ENCODE data around the gene PLEKHA7.

The PLEKHA7 gene

DNA sequence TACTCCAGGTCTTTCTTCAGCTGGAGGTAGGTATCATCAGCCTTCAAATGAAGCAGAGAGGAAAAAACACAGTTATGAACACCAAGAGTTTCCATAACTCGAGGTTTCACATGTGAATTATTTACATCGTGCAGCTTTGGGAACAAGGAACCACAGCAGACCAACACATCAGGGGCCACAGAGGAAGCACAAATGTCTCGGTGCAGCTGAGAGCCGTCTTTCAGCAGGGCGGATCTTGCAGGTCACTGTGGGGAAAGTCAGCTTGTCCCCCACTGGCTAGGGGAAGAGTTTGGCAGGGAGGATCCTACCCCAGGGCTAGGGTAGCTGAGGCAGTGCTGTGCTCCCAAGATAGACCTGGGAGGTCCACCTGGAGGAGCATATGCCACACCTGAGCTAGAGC, 201.1 kb downstream of the PLEKHA7 start:
- DNase-seq (ENCODE audit: low spot score), result no peak

DNA sequence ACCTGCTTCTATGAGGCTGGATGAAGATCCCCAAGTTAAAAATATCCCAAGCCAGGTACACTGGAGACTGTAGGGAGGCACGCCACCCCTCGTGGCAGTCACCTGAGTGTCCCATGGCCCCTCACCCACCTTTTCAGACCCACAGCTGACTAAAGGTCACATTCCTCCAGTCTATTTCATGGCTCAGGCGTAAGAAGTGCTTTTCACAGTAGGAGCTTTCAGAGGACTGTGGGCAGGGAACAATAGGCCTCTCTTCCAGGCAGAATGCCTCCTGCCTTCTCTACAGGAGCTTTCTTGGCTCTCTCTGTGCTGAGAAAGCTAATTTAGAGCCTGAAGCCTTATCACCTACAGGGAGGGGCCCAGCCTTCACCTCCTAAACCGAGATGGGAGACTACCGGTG, 201.9 kb downstream of the PLEKHA7 start:
- DNase-seq (ENCODE audit: low spot score), result no peak
- TF ChIP-seq, protein P1, sequence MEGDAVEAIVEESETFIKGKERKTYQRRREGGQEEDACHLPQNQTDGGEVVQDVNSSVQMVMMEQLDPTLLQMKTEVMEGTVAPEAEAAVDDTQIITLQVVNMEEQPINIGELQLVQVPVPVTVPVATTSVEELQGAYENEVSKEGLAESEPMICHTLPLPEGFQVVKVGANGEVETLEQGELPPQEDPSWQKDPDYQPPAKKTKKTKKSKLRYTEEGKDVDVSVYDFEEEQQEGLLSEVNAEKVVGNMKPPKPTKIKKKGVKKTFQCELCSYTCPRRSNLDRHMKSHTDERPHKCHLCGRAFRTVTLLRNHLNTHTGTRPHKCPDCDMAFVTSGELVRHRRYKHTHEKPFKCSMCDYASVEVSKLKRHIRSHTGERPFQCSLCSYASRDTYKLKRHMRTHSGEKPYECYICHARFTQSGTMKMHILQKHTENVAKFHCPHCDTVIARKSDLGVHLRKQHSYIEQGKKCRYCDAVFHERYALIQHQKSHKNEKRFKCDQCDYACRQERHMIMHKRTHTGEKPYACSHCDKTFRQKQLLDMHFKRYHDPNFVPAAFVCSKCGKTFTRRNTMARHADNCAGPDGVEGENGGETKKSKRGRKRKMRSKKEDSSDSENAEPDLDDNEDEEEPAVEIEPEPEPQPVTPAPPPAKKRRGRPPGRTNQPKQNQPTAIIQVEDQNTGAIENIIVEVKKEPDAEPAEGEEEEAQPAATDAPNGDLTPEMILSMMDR (IDR thresholded peaks at IDR 0.05; ENCODE audit: extremely low read depth, missing control alignments), result no peak

More for the DNA sequence above, 201.1 kb downstream of the PLEKHA7 start:
- TF ChIP-seq, protein P1 (IDR thresholded peaks at IDR 0.05; ENCODE audit: extremely low read depth, missing control alignments), result no peak

DNA sequence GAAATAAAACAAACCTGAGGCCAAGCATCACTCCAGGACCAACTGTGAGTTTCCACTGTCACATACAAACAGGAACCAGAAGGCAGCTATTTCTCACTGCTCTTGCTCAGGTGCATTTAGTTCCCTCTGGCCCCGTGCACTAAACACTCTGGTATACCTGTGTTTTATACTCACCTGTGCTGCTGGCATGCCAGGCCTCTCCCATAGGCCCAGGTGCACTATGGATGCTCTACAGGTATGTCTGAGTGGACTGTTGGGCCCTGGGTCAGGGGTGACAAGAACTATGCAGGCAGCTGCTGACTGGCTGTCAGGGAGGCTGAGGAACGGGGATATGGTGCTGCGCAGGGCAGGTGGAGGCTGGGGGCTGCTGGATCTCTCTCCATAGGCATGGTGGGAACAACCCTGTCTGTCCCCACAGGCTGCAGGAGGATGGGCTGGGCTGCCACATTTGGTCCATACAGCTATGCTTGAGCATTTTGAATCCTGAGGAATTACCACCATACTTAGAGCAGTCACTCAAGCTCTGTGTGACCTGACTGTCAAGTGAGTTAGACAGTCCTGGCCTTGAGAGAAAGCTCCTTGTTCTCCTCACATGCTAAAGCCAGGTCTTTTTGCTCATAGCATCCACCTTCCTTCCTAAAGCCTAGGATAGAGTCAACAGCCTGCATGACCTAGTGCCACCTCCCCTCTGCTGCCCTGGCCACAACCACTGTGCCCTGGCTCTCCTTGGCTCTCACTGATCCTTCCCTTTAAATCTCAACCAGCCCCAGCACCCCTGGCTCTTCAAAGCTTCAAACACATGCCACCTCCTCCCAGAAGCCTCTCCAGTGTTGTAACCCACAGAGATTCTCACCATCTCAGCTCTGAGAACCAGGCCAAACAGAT, 202.8 kb downstream of the PLEKHA7 start:
- TF ChIP-seq, protein P1 (IDR thresholded peaks at IDR 0.05; ENCODE audit: extremely low read depth, missing control alignments), result no peak
- DNase-seq (ENCODE audit: low spot score), result no peak

DNA sequence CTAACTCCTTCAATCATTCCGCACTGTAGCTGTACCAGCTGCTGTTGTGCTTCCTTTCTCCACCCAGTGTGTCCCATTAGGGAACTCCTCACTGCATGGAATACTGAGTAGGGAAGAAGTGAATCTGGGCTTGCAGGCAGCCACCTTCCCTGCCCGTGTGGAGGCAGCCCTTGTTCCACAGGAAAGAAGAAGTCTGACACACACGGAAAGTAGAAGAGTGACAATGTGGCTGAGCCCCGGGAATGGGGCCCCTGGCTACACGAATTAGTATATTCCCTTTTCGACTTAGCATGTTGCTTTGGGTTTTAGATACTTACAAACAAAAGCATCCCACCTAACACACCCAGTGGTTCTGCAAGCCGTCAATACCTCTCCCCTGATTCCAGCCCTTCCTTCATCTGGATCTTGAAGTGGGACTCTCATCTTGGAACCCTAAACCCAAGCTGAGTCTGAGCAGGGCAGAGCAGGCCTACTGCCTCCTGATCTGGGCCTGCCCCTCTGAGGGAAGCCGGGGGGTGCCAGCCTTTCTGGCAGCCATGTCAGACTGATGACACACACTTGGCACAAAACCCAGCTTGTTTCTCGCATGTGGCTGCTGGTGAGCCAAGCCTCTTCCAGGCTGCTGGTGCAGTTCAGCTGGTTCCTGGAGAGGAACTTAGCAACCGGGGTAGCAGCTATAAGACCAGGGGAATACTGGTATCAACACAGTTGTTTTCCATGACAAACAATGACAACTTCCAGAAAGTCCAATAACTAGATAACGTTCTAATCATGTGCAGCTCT, 204.1 kb downstream of the PLEKHA7 start:
- DNase-seq (ENCODE audit: low spot score), result no peak
- TF ChIP-seq, protein P1 (IDR thresholded peaks at IDR 0.05; ENCODE audit: extremely low read depth, missing control alignments), result no peak

DNA sequence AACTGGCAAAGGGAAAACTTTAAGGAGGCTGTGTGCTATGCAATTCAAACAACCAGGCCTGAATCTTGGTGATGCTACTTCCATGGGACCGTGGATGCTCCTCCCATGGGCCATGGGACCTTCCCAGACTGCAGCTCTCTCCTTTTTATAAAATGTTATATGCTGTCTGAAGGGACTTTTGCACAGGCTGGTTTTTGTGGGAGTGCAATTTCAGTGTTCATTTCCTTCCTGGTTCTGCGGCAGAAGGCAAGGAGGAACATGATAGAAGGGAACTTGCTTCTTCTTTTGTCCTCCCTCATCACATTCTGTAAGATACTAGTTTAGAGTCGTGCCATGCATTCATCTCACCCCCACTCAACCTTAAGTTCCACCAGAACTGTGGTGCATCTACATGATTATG, 206.9 kb downstream of the PLEKHA7 start:
- DNase-seq (ENCODE audit: low spot score), result no peak
- TF ChIP-seq, protein P1 (IDR thresholded peaks at IDR 0.05; ENCODE audit: extremely low read depth, missing control alignments), result no peak

DNA sequence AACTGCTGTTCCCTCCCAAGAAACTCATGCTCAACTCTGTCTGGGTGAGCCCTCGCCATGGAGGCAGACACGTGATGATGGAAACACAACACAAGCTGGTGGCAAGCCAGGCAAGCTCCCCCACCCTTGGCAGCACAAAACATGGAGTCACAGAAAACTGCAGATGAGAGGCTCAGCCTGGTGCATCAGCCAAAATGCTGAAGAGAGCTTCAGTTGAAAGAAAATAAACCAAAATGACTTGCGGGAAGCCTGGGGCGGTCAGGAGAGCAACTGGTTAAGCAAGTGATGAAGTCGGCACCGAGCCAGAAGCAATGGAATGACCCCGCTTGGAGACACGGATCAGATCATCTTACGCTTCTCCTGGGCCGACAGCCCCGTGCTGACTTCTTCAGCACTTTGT, 207.4 kb downstream of the PLEKHA7 start:
- no peak for DNase-seq (ENCODE audit: low spot score)

More for the DNA sequence above, 207.4 kb downstream of the PLEKHA7 start:
- TF ChIP-seq, protein P1 (IDR thresholded peaks at IDR 0.05; ENCODE audit: extremely low read depth, missing control alignments), result no peak
